WTC11 (cell line): Measurements from ENCODE around the gene RPS5. TPM values are rescaled to one million over a fixed set of nuclear protein-coding genes. Genes with fewer than 3 reads are reported as not detected.

Source experiments
- E2F1 ChIP-seq: sonication (generic); formaldehyde crosslinking; IDR thresholded peaks from 2 replicates; pipeline ENCODE4 v1.8.0; 2022; ENCODE audit warnings: mild to moderate bottlenecking, missing genetic modification reagents
- FOXJ3 ChIP-seq: sonication (generic); formaldehyde crosslinking; IDR thresholded peaks from 2 replicates; pipeline ENCODE4 v1.9.0; 2021; ENCODE audit warnings: missing genetic modification reagents, mild to moderate bottlenecking, borderline replicate concordance
- FOXK1 ChIP-seq: sonication (generic); formaldehyde crosslinking; IDR thresholded peaks from 2 replicates; pipeline ENCODE4 v1.8.0; 2022; ENCODE audit warnings: mild to moderate bottlenecking, moderate library complexity, missing genetic modification reagents
- HMGA2 ChIP-seq: fragments of 250-450 bp; sonication (Bioruptor Pico); IDR thresholded peaks from 2 replicates; pipeline ENCODE4 v1.4.0; 2021; ENCODE audit warnings: mild to moderate bottlenecking, moderate library complexity
- IRF1 ChIP-seq: sonication (generic); formaldehyde crosslinking; IDR thresholded peaks from 2 replicates; pipeline ENCODE4 v1.8.0; 2023; ENCODE audit warnings: missing genetic modification reagents
- IRF2 ChIP-seq: sonication (generic); formaldehyde crosslinking; IDR thresholded peaks from 2 replicates; pipeline ENCODE4 v1.8.0; 2022; ENCODE audit warnings: low read depth, missing genetic modification reagents, borderline replicate concordance
- MYBL2 ChIP-seq: sonication (generic); formaldehyde crosslinking; IDR thresholded peaks from 2 replicates; pipeline ENCODE4 v1.8.1; 2023; ENCODE audit warnings: mild to moderate bottlenecking, moderate library complexity, missing genetic modification reagents
- NR1H2 ChIP-seq: sonication (generic); formaldehyde crosslinking; IDR thresholded peaks from 2 replicates; pipeline ENCODE4 v1.9.0; 2021; ENCODE audit warnings: mild to moderate bottlenecking, moderate library complexity, missing genetic modification reagents
- NR3C1 ChIP-seq: sonication (generic); formaldehyde crosslinking; conservative IDR thresholded peaks from 2 replicates; pipeline ENCODE4 v1.8.1; 2023; ENCODE audit warnings: low read depth, mild to moderate bottlenecking, missing genetic modification reagents
- PREB ChIP-seq: sonication (generic); formaldehyde crosslinking; IDR thresholded peaks from 2 replicates; pipeline ENCODE4 v1.8.1; 2022; ENCODE audit warnings: mild to moderate bottlenecking, missing genetic modification reagents, moderate library complexity, borderline replicate concordance
- RELA ChIP-seq: sonication (generic); formaldehyde crosslinking; IDR thresholded peaks from 2 replicates; pipeline ENCODE4 v1.8.1; 2022; ENCODE audit warnings: missing genetic modification reagents, mild to moderate bottlenecking, borderline replicate concordance
- RORB ChIP-seq: fragments of 250-450 bp; sonication (Bioruptor Pico); IDR thresholded peaks from 2 replicates; pipeline ENCODE4 v1.9.0; 2021; ENCODE audit warnings: mild to moderate bottlenecking
- STAT6 ChIP-seq: sonication (generic); formaldehyde crosslinking; conservative IDR thresholded peaks from 2 replicates; pipeline ENCODE4 v1.8.1; 2023; ENCODE audit warnings: mild to moderate bottlenecking, low read depth, missing genetic modification reagents, moderate library complexity
- TEAD4 ChIP-seq: sonication (generic); formaldehyde crosslinking; IDR thresholded peaks from 2 replicates; pipeline ENCODE4 v1.8.0; 2022; ENCODE audit warnings: mild to moderate bottlenecking, missing genetic modification reagents
- ZBTB21 ChIP-seq: sonication (generic); formaldehyde crosslinking; IDR thresholded peaks from 2 replicates; pipeline ENCODE4 v1.8.1; 2023; ENCODE audit warnings: mild to moderate bottlenecking, missing genetic modification reagents, borderline replicate concordance
- ZBTB43 ChIP-seq: sonication (generic); formaldehyde crosslinking; IDR thresholded peaks from 2 replicates; pipeline ENCODE4 v1.8.1; 2023; ENCODE audit warnings: mild to moderate bottlenecking, missing genetic modification reagents
- ZNF232 ChIP-seq: sonication (generic); formaldehyde crosslinking; IDR thresholded peaks from 2 replicates; pipeline ENCODE4 v1.8.0; 2022; ENCODE audit warnings: mild to moderate bottlenecking, missing genetic modification reagents
- ZSCAN18 ChIP-seq: fragments of 250-450 bp; sonication (Bioruptor Pico); IDR thresholded peaks from 2 replicates; pipeline ENCODE4 v2.1.2; 2022; ENCODE audit warnings: mild to moderate bottlenecking, moderate library complexity
- total RNA-seq: library from RNA; stranded (reverse); gene quantifications from 3 replicates; pipeline ENCODE4 v1.2.3, GENCODE V29; 2021
- TF ChIP-seq, protein P1 (sequence below): sonication (generic); formaldehyde crosslinking; IDR thresholded peaks from 2 replicates; pipeline ENCODE4 v1.8.0; 2022; ENCODE audit warnings: mild to moderate bottlenecking, missing genetic modification reagents
- TF ChIP-seq, protein P2 (sequence below): fragments of 250-450 bp; sonication (Bioruptor Pico); IDR thresholded peaks from 2 replicates; pipeline ENCODE4 v1.8.0; 2021; ENCODE audit warnings: mild to moderate bottlenecking
- TF ChIP-seq, protein P3 (sequence below): sonication (generic); formaldehyde crosslinking; IDR thresholded peaks from 2 replicates; pipeline ENCODE4 v1.8.1; 2023; ENCODE audit warnings: mild to moderate bottlenecking, missing genetic modification reagents, moderate library complexity
- TF ChIP-seq, protein P4 (sequence below): sonication (generic); formaldehyde crosslinking; IDR thresholded peaks from 2 replicates; pipeline ENCODE4 v1.8.0; 2022; ENCODE audit warnings: mild to moderate bottlenecking, missing genetic modification reagents
- TF ChIP-seq, protein P5 (sequence below): fragments of 250-450 bp; sonication (Bioruptor Pico); IDR thresholded peaks from 2 replicates; pipeline ENCODE4 v1.9.0; 2021; ENCODE audit warnings: moderate library complexity, mild to moderate bottlenecking, inconsistent platforms, borderline replicate concordance

RPS5 gene
- total RNA-seq, 1 experiment from 2014 or later, result 1,502 TPM

DNA sequence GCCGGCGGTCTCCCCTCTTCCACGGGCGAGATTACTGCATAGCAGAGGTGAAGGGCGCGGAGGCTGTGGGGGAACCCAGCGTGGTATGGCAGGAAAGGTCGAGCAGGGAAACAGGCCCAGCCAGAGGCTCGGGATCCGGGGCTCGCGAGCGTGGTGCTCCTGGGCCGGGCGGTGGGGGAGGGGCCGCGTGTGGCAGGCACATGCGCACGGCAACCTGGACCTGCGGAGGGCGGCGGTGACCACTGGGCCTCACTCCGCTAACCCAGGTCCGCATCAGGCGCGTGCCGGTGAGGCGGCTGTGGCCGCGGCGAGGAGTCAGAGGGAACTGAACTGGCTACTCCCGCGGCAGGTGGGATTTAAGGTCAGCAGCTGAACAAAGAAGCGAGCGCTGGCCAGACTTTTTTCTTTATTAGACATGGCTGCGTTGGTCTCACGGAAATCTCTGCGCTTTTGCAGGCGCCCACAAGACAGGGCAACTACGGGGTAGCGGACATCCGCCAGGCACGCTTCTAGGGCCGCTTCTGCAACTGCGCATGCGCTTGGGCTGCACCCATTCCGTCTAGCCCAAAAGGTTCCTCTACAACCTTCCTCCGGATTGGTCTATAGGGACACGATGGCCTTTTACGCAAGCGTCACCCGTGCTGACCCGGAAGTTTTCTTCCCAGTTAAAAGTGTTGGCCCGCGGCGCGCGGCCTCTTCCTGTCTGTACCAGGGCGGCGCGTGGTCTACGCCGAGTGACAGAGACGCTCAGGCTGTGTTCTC is at the start of gene RPS5 (continued):
- TF ChIP-seq STAT6 (CRISPR knock-in tag), result no peak
- no peak for TF ChIP-seq TEAD4 (CRISPR knock-in tag)
- no peak for TF ChIP-seq ZNF232 (CRISPR knock-in tag)
- TF ChIP-seq, protein P1, sequence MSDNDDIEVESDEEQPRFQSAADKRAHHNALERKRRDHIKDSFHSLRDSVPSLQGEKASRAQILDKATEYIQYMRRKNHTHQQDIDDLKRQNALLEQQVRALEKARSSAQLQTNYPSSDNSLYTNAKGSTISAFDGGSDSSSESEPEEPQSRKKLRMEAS, result peak; percentile 93
- no peak for TF ChIP-seq NR3C1
- no peak; the same call in 1 of the 2 replicates for TF ChIP-seq E2F1
- TF ChIP-seq RELA (CRISPR knock-in tag), result peak; percentile 59; the same call in 1 of the 2 replicates
- TF ChIP-seq MYBL2 (CRISPR knock-in tag), result peak; percentile 38
- TF ChIP-seq NR1H2 (CRISPR knock-in tag), result no peak
- TF ChIP-seq ZBTB21 (CRISPR knock-in tag), result no peak
- TF ChIP-seq, protein P2, sequence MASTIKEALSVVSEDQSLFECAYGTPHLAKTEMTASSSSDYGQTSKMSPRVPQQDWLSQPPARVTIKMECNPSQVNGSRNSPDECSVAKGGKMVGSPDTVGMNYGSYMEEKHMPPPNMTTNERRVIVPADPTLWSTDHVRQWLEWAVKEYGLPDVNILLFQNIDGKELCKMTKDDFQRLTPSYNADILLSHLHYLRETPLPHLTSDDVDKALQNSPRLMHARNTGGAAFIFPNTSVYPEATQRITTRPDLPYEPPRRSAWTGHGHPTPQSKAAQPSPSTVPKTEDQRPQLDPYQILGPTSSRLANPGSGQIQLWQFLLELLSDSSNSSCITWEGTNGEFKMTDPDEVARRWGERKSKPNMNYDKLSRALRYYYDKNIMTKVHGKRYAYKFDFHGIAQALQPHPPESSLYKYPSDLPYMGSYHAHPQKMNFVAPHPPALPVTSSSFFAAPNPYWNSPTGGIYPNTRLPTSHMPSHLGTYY (CRISPR knock-in tag), result no peak
- no peak for TF ChIP-seq ZSCAN18 (CRISPR knock-in tag)
- 0 out of 2 replicates have a peak, but pooled peaks have one; percentile 75 for TF ChIP-seq ZBTB43 (CRISPR knock-in tag)
- TF ChIP-seq FOXJ3 (CRISPR knock-in tag), result no peak
- TF ChIP-seq, protein P3, sequence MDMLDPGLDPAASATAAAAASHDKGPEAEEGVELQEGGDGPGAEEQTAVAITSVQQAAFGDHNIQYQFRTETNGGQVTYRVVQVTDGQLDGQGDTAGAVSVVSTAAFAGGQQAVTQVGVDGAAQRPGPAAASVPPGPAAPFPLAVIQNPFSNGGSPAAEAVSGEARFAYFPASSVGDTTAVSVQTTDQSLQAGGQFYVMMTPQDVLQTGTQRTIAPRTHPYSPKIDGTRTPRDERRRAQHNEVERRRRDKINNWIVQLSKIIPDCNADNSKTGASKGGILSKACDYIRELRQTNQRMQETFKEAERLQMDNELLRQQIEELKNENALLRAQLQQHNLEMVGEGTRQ, result no peak; the same call in none of the 2 replicates
- TF ChIP-seq IRF1, result peak; percentile 80
- TF ChIP-seq RORB (CRISPR knock-in tag), result no peak
- TF ChIP-seq FOXK1 (CRISPR knock-in tag), result peak; percentile 83
- TF ChIP-seq, protein P4, sequence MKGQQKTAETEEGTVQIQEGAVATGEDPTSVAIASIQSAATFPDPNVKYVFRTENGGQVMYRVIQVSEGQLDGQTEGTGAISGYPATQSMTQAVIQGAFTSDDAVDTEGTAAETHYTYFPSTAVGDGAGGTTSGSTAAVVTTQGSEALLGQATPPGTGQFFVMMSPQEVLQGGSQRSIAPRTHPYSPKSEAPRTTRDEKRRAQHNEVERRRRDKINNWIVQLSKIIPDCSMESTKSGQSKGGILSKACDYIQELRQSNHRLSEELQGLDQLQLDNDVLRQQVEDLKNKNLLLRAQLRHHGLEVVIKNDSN (CRISPR knock-in tag), result peak; percentile 71; the same call in 1 of the 2 replicates
- no peak for TF ChIP-seq PREB
- TF ChIP-seq, protein P5, sequence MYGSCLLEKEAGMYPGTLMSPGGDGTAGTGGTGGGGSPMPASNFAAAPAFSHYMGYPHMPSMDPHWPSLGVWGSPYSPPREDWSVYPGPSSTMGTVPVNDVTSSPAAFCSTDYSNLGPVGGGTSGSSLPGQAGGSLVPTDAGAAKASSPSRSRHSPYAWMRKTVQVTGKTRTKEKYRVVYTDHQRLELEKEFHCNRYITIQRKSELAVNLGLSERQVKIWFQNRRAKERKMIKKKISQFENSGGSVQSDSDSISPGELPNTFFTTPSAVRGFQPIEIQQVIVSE, result no peak
- 0 out of 2 replicates have a peak, but pooled peaks have one; percentile 39 for TF ChIP-seq IRF2 (CRISPR knock-in tag)
- no peak for TF ChIP-seq HMGA2 (CRISPR knock-in tag)
